ENCODE measurements around the gene CC2D1A. TPM values are rescaled to one million over a fixed set of nuclear protein-coding genes. Genes with fewer than 3 reads are reported as not detected.

Gene CC2D1A
- 10 to 100 TPM; 34.0 to 58.9 TPM for polyA plus RNA-seq

DNA sequence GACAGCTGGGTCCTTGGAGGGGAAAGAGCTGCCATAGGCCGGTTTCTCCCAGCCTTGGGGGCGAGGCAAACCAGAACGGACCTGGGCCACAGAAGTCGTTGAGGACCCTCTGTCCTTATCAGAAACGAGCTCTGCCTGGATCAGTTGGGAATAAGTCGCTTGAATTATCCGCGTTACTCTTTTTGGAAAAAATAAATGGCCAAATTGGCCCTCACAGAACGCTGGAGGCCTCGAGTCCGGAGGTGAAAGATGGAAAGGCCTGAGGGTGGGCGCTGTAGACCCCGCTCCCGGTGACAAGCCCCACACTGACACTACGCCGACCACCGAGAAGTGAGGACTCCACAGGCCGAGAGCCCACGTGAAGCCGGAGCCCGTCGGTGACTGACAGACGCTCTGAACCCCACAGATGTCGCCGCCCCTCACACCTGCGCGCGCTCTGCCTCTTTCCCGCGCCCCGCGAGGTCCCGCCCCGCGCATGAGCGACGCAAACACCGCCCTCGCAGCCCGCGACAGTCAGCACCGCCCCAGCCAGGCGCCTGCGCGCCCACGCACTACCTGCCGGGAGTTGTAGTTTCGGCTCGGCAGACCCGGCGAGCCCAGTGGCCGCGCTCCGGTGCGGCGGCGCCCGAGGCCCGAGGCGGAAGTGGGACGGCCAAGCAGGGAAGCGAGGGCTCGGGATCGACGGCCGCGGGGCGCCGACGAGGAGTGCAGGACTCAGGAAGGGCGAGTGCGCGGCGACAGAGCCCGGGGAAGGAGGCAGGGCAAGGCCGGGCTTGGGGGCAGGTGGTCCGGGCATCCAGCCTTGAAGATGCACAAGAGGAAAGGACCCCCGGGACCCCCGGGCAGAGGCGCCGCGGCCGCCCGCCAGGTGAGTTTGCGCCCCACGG lies at the start of gene CC2D1A, which contains the start of gene BRME1:
CC2D1A (plus strand) TSS at position 568 of the 887 bp plus-strand sequence; CDS start at position 809, 241 bp downstream.
BRME1 (minus strand) TSS at position 484 of the 887 bp plus-strand sequence. CDS start 1,225 bp downstream, outside the sequence.
- WGBS, 2 donors, result 8 to 9% methylated on average over 76 to 86 of the region's 86 CpGs
- Histone ChIP-seq H3K9me3 (ENCODE audit: control insufficient read depth in 2 of 2, insufficient read depth in 1 of 2, low read depth in 1 of 2, low read length in 1 of 2) (no peaks in the 10 kb centered on the region), H3K27ac (ENCODE audit: low read depth in 2 of 2, low read length in 1 of 2) (peak within 1 kb of the TSS; percentile 83 to 86), H3K4me1 (ENCODE audit: control insufficient read depth in 2 of 2, insufficient read depth in 2 of 2, low read length in 1 of 2) (peaks cover 0 to 5% of the 10 kb centered on the region in 2 donors), H3K36me3 (ENCODE audit: control insufficient read depth in 2 of 2, insufficient read depth in 2 of 2, low read length in 1 of 2) (peaks cover 0 to 4% of the 10 kb centered on the region in 2 donors), H3K4me3 (ENCODE audit: low read depth in 1 of 2, low read length in 2 of 2) (peak within 1 kb of the TSS; percentile 65 to 81), H3K27me3 (ENCODE audit: control insufficient read depth in 1 of 2, insufficient read depth in 2 of 2, low read length in 2 of 2) (no peaks in the 10 kb centered on the region)

DNA sequence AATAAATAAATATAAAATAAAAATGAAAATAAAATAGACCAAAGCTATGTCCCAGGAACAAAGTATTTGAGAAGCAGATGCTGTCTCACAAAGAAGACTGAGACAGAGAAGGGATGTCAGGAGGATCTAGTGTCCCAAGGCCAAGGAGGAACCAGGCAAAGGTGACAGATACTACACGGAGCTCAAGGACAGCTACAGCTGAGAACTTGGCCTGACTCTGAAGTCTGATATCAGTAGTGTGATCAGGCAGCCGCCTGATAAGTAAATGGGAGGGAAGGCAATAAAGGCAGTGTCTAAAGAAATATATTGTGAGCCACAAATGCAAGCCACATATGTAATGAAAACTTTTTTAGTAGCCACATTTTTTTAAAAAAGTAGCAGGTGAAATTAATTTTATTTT lies 49.5 kb upstream of the CC2D1A start:
- H3K9me3 ChIP-seq (ENCODE audit: control insufficient read depth in 2 of 2, insufficient read depth in 1 of 2, low read depth in 1 of 2, low read length in 1 of 2), result no peaks in the 10 kb centered on the region
- no peak overlapping the region for H3K27ac ChIP-seq (ENCODE audit: low read depth in 2 of 2, low read length in 1 of 2)
- H3K4me3 ChIP-seq (ENCODE audit: low read depth in 1 of 2, low read length in 2 of 2), result no peak overlapping the region
- 60 to 75% methylated on average over 2 of the region's 2 CpGs for WGBS, 2 donors
- H3K4me1 ChIP-seq (ENCODE audit: control insufficient read depth in 2 of 2, insufficient read depth in 2 of 2, low read length in 1 of 2), result peaks cover 0 to 4% of the 10 kb centered on the region in 2 donors
- H3K27me3 ChIP-seq (ENCODE audit: control insufficient read depth in 1 of 2, insufficient read depth in 2 of 2, low read length in 2 of 2), result no peaks in the 10 kb centered on the region
- no peaks in the 10 kb centered on the region for H3K36me3 ChIP-seq (ENCODE audit: control insufficient read depth in 2 of 2, insufficient read depth in 2 of 2, low read length in 1 of 2)

DNA sequence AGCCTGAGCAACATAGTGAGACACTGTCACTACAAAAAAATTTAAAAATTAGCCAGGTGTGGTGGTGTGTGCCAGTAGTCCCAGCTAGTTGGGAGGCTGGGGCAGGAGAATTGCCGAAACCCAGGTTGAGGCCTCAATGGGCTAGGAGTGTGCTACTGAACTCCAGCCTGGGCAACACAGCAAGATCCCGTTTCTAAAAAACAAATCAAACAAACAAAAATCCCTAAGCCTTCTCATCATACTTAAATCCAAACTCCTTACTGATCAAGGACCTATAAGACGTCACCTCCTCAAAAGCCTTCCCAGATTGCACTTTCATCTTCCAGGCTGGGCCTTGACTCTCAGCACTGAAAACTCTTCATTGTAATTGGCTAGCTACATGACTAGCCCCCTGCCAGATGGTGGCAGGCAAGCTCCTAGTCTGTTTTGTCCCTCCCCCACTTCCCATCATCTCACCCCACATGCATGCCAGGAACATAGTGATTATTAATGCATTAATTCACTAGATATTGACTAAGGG lies 46.6 kb upstream of the CC2D1A start:
- H3K4me3 ChIP-seq (ENCODE audit: low read depth in 1 of 2, low read length in 2 of 2), result no peak overlapping the region
- no peaks in the 10 kb centered on the region for H3K9me3 ChIP-seq (ENCODE audit: control insufficient read depth in 2 of 2, insufficient read depth in 1 of 2, low read depth in 1 of 2, low read length in 1 of 2)
- peaks cover 0 to 2% of the 10 kb centered on the region in 2 donors for H3K27me3 ChIP-seq (ENCODE audit: control insufficient read depth in 1 of 2, insufficient read depth in 2 of 2, low read length in 2 of 2)
- WGBS, 2 donors, result 93 to 96% methylated on average over 3 of the region's 3 CpGs
- H3K4me1 ChIP-seq (ENCODE audit: control insufficient read depth in 2 of 2, insufficient read depth in 2 of 2, low read length in 1 of 2), result peaks cover 0 to 5% of the 10 kb centered on the region in 2 donors
- H3K27ac ChIP-seq (ENCODE audit: low read depth in 2 of 2, low read length in 1 of 2), result peak overlapping the region in 1 of 2 donors; percentile 0
- no peaks in the 10 kb centered on the region for H3K36me3 ChIP-seq (ENCODE audit: control insufficient read depth in 2 of 2, insufficient read depth in 2 of 2, low read length in 1 of 2)

DNA sequence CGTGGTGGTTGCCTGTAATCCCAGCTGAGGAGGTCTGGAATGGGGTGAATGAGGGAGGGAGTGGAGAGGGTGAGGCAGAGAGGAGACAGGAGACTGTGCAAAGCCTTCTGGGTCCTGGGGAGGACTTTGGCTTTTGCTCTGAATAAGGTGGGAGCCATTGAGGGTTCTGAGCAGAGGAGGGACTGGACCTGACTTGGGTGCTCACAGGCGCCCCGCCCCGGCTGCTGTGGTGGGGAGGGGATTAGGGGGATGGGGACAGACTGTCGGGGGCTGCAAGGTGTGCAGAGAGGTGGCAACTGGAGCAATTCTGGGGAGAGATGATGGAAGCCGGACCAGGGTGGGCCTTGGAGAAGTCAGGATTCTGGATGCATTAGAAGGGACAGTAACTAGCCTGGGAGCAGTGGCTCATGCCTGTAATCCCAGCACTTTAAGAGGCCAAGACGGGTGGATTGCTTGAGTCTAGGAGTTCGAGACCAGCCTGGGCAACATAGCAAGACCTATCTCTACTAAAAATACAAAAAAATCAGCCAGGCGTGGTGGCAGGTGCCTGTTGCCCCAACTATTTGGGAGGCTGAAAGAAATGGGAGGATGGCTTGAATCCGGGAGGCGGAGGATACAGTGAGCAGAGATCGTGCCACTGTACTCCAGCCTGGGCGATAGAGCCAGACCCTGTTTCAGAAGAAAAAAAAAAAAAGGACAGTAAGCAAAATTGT lies 45.2 kb upstream of the CC2D1A start:
- Histone ChIP-seq H3K4me3 (ENCODE audit: low read depth in 1 of 2, low read length in 2 of 2) (no peak overlapping the region), H3K36me3 (ENCODE audit: control insufficient read depth in 2 of 2, insufficient read depth in 2 of 2, low read length in 1 of 2) (no peaks in the 10 kb centered on the region), H3K9me3 (ENCODE audit: control insufficient read depth in 2 of 2, insufficient read depth in 1 of 2, low read depth in 1 of 2, low read length in 1 of 2) (no peaks in the 10 kb centered on the region), H3K27me3 (ENCODE audit: control insufficient read depth in 1 of 2, insufficient read depth in 2 of 2, low read length in 2 of 2) (peaks cover 0 to 2% of the 10 kb centered on the region in 2 donors), H3K4me1 (ENCODE audit: control insufficient read depth in 2 of 2, insufficient read depth in 2 of 2, low read length in 1 of 2) (peaks cover 0 to 5% of the 10 kb centered on the region in 2 donors), H3K27ac (ENCODE audit: low read depth in 2 of 2, low read length in 1 of 2) (peak overlapping the region; percentile 86 to 91)
- 80% methylated on average over 13 of the region's 13 CpGs for WGBS, 2 donors

DNA sequence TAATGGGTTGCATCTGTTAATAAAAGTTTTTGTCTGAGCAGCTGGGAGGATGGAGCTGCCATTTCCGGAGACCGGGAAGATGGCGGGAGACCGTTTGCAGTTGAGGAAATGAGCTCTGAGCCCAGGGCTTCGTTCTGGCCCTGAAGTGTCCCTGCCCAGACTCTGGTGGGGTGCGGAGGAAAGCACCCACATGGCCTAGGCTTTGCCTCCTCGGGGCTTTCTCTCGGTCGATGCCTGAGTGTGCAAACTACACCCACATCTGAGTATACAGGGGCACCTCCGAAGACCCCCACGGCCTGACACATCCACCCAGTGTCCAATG lies 44.6 kb upstream of the CC2D1A start:
- peaks cover 0 to 2% of the 10 kb centered on the region in 2 donors for H3K27me3 ChIP-seq (ENCODE audit: control insufficient read depth in 1 of 2, insufficient read depth in 2 of 2, low read length in 2 of 2)
- peak overlapping the region in 1 of 2 donors; percentile 53 for H3K4me3 ChIP-seq (ENCODE audit: low read depth in 1 of 2, low read length in 2 of 2)
- peaks cover 0 to 5% of the 10 kb centered on the region in 2 donors for H3K4me1 ChIP-seq (ENCODE audit: control insufficient read depth in 2 of 2, insufficient read depth in 2 of 2, low read length in 1 of 2)
- peak overlapping the region; percentile 86 to 91 for H3K27ac ChIP-seq (ENCODE audit: low read depth in 2 of 2, low read length in 1 of 2)
- no peaks in the 10 kb centered on the region for H3K36me3 ChIP-seq (ENCODE audit: control insufficient read depth in 2 of 2, insufficient read depth in 2 of 2, low read length in 1 of 2)
- no peaks in the 10 kb centered on the region for H3K9me3 ChIP-seq (ENCODE audit: control insufficient read depth in 2 of 2, insufficient read depth in 1 of 2, low read depth in 1 of 2, low read length in 1 of 2)
- 16 to 22% methylated on average over 11 of the region's 11 CpGs for WGBS, 2 donors

DNA sequence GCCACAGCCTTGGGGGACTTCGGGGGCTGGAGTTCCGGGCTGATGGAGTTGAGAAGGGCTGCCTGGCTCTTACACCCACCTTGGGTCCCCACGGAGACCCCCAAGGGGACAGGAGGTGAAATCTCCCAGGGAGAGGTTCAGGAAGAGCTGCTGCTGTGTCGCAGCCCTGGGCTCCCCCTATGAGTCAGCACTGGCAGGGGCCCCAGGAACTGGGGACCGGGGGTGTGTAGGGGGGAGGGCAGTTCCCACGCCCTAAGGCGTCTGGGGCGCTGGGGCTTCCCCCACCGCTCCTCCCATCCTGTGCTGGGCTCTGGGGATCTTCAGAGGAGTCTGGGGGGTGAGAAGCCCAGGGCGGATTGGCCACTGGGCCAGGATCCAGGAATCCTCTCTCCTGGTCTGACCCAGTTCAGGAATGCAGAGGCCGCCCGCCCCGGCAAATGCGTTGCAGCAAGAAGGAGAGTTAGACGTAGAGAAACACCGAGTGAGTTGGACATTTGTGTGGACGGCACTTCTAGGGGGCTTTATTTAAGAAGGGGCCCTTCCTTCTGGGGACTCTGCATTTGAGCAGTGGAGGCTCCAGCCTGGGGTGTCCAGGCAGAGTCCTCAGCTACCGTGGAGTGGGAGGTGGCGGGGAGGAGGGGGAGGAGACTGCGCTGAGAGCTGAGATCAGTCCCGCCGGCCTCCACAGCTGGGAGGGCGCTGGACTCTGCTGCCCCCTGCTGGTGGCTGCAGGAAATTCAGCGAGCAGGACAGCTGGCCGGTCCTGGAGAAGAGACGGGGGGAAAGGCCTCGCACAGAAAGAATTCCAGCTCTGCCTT lies 44.1 kb upstream of the CC2D1A start:
- peaks cover 0 to 5% of the 10 kb centered on the region in 2 donors for H3K4me1 ChIP-seq (ENCODE audit: control insufficient read depth in 2 of 2, insufficient read depth in 2 of 2, low read length in 1 of 2)
- H3K27ac ChIP-seq (ENCODE audit: low read depth in 2 of 2, low read length in 1 of 2), result peak overlapping the region; percentile 86 to 91
- H3K9me3 ChIP-seq (ENCODE audit: control insufficient read depth in 2 of 2, insufficient read depth in 1 of 2, low read depth in 1 of 2, low read length in 1 of 2), result no peaks in the 10 kb centered on the region
- 1 to 2% methylated on average over 27 of the region's 27 CpGs for WGBS, 2 donors
- H3K4me3 ChIP-seq (ENCODE audit: low read depth in 1 of 2, low read length in 2 of 2), result peak overlapping the region; percentile 47 to 53
- no peaks in the 10 kb centered on the region for H3K36me3 ChIP-seq (ENCODE audit: control insufficient read depth in 2 of 2, insufficient read depth in 2 of 2, low read length in 1 of 2)
- peaks cover 0 to 2% of the 10 kb centered on the region in 2 donors for H3K27me3 ChIP-seq (ENCODE audit: control insufficient read depth in 1 of 2, insufficient read depth in 2 of 2, low read length in 2 of 2)

DNA sequence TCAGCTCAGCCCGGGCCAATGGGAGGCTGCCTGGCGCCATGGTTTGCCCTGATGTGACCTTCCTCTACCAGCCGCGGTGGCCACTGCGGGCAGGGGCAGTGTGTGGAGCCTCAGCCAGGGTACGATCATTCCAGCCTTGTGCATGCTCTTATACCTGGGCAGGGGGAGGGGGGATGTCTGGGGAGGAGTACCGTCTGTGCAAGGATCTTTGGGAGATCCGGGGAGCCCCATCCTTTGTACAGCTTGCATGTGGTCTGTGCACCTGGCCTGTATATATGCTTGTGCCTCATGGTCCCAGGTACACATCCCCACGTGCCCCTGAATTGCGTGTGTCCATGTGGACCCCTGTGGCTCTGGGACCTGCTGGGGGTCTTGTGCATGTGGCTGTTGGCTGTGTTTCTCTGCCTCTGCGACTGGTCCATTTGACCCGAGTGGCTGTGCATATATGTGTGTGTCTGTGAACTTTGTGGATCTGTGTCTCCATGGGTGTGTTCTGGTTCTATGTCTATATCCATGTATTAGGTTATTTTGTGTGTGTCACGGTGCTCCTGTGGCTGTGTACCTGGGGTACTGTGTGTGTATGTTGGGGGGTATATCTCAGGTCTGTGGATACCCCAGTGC lies 41.8 kb upstream of the CC2D1A start:
- WGBS, 2 donors, result 35 to 37% methylated on average over 13 of the region's 13 CpGs
- no peak overlapping the region for H3K4me3 ChIP-seq (ENCODE audit: low read depth in 1 of 2, low read length in 2 of 2)
- H3K4me1 ChIP-seq (ENCODE audit: control insufficient read depth in 2 of 2, insufficient read depth in 2 of 2, low read length in 1 of 2), result peaks cover 0 to 5% of the 10 kb centered on the region in 2 donors
- peaks cover 0 to 2% of the 10 kb centered on the region in 2 donors for H3K27me3 ChIP-seq (ENCODE audit: control insufficient read depth in 1 of 2, insufficient read depth in 2 of 2, low read length in 2 of 2)
- no peaks in the 10 kb centered on the region for H3K9me3 ChIP-seq (ENCODE audit: control insufficient read depth in 2 of 2, insufficient read depth in 1 of 2, low read depth in 1 of 2, low read length in 1 of 2)
- H3K27ac ChIP-seq (ENCODE audit: low read depth in 2 of 2, low read length in 1 of 2), result no peak overlapping the region
- no peaks in the 10 kb centered on the region for H3K36me3 ChIP-seq (ENCODE audit: control insufficient read depth in 2 of 2, insufficient read depth in 2 of 2, low read length in 1 of 2)

DNA sequence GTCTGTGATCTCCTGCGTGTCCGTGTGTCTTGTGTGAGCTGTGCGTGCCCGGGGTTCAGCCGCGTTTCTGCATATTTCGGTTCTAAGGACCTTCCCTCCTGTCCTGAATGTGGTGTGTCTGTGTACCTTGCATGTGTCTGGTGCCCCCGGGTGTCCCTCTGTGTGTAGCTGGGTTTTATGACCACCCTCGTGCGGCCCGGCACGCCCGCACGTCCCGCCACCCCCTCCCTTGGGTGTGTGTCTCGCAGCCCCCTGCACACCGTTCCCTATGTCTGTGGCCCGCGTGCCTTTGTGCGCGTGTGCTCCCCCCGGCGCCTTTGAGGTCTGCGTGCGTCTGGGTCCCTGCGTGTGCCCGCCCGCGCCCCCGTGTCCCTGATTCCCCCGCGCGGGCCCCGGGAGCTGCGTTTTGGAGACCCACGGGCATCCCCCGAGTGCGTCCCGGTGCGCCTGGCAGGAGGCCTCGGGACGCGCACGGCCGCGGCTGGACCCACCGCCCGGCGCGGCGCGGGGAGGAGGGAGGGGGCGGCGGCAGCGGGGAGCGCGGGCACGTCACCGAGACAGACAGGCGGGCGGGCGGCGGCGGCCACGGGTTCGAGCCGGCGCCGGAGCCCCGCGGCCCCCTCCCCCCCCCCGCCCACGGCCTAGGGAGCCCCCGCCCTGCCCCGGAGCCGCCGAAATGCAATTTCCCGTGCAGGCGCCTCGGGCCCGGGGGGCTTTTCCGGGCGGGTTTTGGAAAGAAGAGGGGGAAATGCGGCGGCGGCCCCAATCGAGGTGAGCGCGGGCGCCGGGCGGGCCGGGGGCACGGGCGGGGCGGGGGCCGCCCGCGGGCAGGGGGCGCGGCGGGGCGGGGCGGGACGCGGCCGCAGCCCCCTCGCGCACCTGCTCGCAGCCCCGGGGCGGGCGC lies 41.1 kb upstream of the CC2D1A start:
- Histone ChIP-seq H3K9me3 (ENCODE audit: control insufficient read depth in 2 of 2, insufficient read depth in 1 of 2, low read depth in 1 of 2, low read length in 1 of 2) (no peaks in the 10 kb centered on the region), H3K4me1 (ENCODE audit: control insufficient read depth in 2 of 2, insufficient read depth in 2 of 2, low read length in 1 of 2) (peaks cover 0 to 5% of the 10 kb centered on the region in 2 donors), H3K27me3 (ENCODE audit: control insufficient read depth in 1 of 2, insufficient read depth in 2 of 2, low read length in 2 of 2) (peaks cover 0 to 2% of the 10 kb centered on the region in 2 donors), H3K27ac (ENCODE audit: low read depth in 2 of 2, low read length in 1 of 2) (peak overlapping the region in 1 of 2 donors; percentile 35), H3K4me3 (ENCODE audit: low read depth in 1 of 2, low read length in 2 of 2) (peak overlapping the region; percentile 51 to 62), H3K36me3 (ENCODE audit: control insufficient read depth in 2 of 2, insufficient read depth in 2 of 2, low read length in 1 of 2) (no peaks in the 10 kb centered on the region)
- WGBS, 2 donors, result 3 to 8% methylated on average over 47 to 107 of the region's 113 CpGs

All from esophagus (tissue), 2 donors.